ENCODE measurements around the gene DTD1. TPM values are rescaled to one million over a fixed set of nuclear protein-coding genes. Genes with fewer than 3 reads are reported as not detected.
A peak's percentile ranks its signal among the peaks of the same experiment; 100 is the strongest.

The DTD1 gene
- total RNA-seq (2014; rRNA removed), result 71.4 and 78.7 TPM in 2 replicates
- polyA plus RNA-seq (2012), result 72.4 TPM

- DNase-seq (ENCODE audit: low read depth), result peak; percentile 83
These were observed at the start of gene DTD1 for GRCh38 chr20:18587665-18588573. Gene DTD1 (plus strand): TSS chr20:18588054. CDS start chr20:18588073, 19 bp downstream.

GRCh38 chr20:18541741-18542140, 46.1 kb upstream of the DTD1 start:
- peak; percentile 23 for DNase-seq (ENCODE audit: low read depth)

GRCh38 chr20:18543216-18543615, 44.6 kb upstream of the DTD1 start:
- DNase-seq (ENCODE audit: low read depth), result no peak

- no peak for DNase-seq (ENCODE audit: low read depth)
These were observed 43.9 kb upstream of the DTD1 start for GRCh38 chr20:18543932-18544331.

- DNase-seq (ENCODE audit: low read depth), result no peak
These were observed 42.3 kb upstream of the DTD1 start for GRCh38 chr20:18545566-18545965.

GRCh38 chr20:18548465-18548864, 39.4 kb upstream of the DTD1 start:
- DNase-seq (ENCODE audit: low read depth), result no peak

- DNase-seq (ENCODE audit: low read depth), result no peak
These were observed 34.1 kb upstream of the DTD1 start for GRCh38 chr20:18553746-18554145.

GRCh38 chr20:18566892-18567738, 20.7 kb upstream of the DTD1 start, which contains the start of gene SMIM26:
Gene SMIM26 (plus strand): TSS chr20:18567432. CDS start chr20:18567479, 47 bp downstream.
- peak; percentile 82 for DNase-seq (ENCODE audit: low read depth)

- DNase-seq (ENCODE audit: low read depth), result no peak
These were observed 20.1 kb upstream of the DTD1 start for GRCh38 chr20:18567739-18568091.

- DNase-seq (ENCODE audit: low read depth), result no peak
These were observed 16.8 kb upstream of the DTD1 start for GRCh38 chr20:18571009-18571408.

- DNase-seq (ENCODE audit: low read depth), result no peak
These were observed 16.3 kb upstream of the DTD1 start for GRCh38 chr20:18571578-18571977.

- DNase-seq (ENCODE audit: low read depth), result no peak
These were observed 9.9 kb upstream of the DTD1 start for GRCh38 chr20:18577942-18578341.

GRCh38 chr20:18578581-18578980, 9.3 kb upstream of the DTD1 start:
- DNase-seq (ENCODE audit: low read depth), result no peak

GRCh38 chr20:18580012-18580411, 7.8 kb upstream of the DTD1 start:
- no peak for DNase-seq (ENCODE audit: low read depth)

- DNase-seq (ENCODE audit: low read depth), result no peak
These were observed 2.7 kb upstream of the DTD1 start for GRCh38 chr20:18585134-18585533.

GRCh38 chr20:18588574-18588933, 700 bp downstream of the DTD1 start:
- DNase-seq (ENCODE audit: low read depth), result no peak

- DNase-seq (ENCODE audit: low read depth), result no peak
These were observed 2.3 kb downstream of the DTD1 start for GRCh38 chr20:18589941-18590674.

GRCh38 chr20:18596270-18596669, 8.4 kb downstream of the DTD1 start:
- no peak for DNase-seq (ENCODE audit: low read depth)

GRCh38 chr20:18609741-18610140, 21.9 kb downstream of the DTD1 start:
- DNase-seq (ENCODE audit: low read depth), result no peak

- no peak for DNase-seq (ENCODE audit: low read depth)
These were observed 23.6 kb downstream of the DTD1 start for GRCh38 chr20:18611492-18611891.

GRCh38 chr20:18613553-18613952, 25.7 kb downstream of the DTD1 start:
- DNase-seq (ENCODE audit: low read depth), result peak; percentile 39

GRCh38 chr20:18614244-18614643, 26.4 kb downstream of the DTD1 start:
- DNase-seq (ENCODE audit: low read depth), result no peak
